ENCODE data around the gene RPS10.
"Not testable (repeated sequence)": the region's sequence is repeated elsewhere in the genome, so short reads cannot be mapped to it uniquely, and the experiment has no call there.

RPS10 gene

GRCh38 chr6:34393191-34393965 lies 32.5 kb downstream of the RPS10 start:
- no peak for DNase-seq

- peak; percentile 47 to 96 (median 92) for DNase-seq
These were observed 33.2 kb downstream of the RPS10 start, which contains the start of gene NUDT3 for GRCh38 chr6:34392497-34393190. Gene NUDT3, minus strand, starts transcription at chr6:34392669. Its CDS starts 307 bp downstream, at chr6:34392362.

GRCh38 chr6:34391786-34392496 lies 33.9 kb downstream of the RPS10 start:
- peak in 50 of 58 donors; percentile 11 to 87 (median 58) for DNase-seq

GRCh38 chr6:34391473-34391785 lies 34.4 kb downstream of the RPS10 start:
- DNase-seq, result no peak

GRCh38 chr6:34390531-34391472 lies 35.1 kb downstream of the RPS10 start:
- peak in 19 of 58 donors; percentile 8 to 37 (median 17) for DNase-seq

- DNase-seq, result no peak
These were observed 36.8 kb downstream of the RPS10 start for GRCh38 chr6:34389034-34389433.

- no peak for DNase-seq
These were observed 37.4 kb downstream of the RPS10 start for GRCh38 chr6:34388421-34388820.

- peak in 1 of 58 donors; percentile 10 for DNase-seq
These were observed 39.3 kb downstream of the RPS10 start for GRCh38 chr6:34386316-34387137.

GRCh38 chr6:34385793-34386195 lies 40.1 kb downstream of the RPS10 start:
- no peak for DNase-seq

GRCh38 chr6:34384321-34385153 lies 41.3 kb downstream of the RPS10 start:
- no peak for DNase-seq

GRCh38 chr6:34383656-34384320 lies 42.1 kb downstream of the RPS10 start:
- DNase-seq, result no peak

- peak in 2 of 58 donors; percentile 12 to 17 for DNase-seq
These were observed 42.7 kb downstream of the RPS10 start for GRCh38 chr6:34383161-34383631.

GRCh38 chr6:34381081-34381480 lies 44.8 kb downstream of the RPS10 start:
- DNase-seq, result peak in 1 of 58 donors; percentile 15

GRCh38 chr6:34378470-34378869 lies 47.4 kb downstream of the RPS10 start:
- no peak for DNase-seq

GRCh38 chr6:34377984-34378383 lies 47.9 kb downstream of the RPS10 start:
- no peak for DNase-seq

GRCh38 chr6:34377571-34377970 lies 48.3 kb downstream of the RPS10 start:
- DNase-seq, result not testable (repeated sequence)

GRCh38 chr6:34375833-34376232 lies 50.0 kb downstream of the RPS10 start:
- no peak for DNase-seq

- DNase-seq, result no peak
These were observed 51.4 kb downstream of the RPS10 start for GRCh38 chr6:34374508-34374907.
